IPS-NIHi11 (cell line): ENCODE measurements around the gene CLDN24.
"Not testable (repeated sequence)": the region's sequence is repeated elsewhere in the genome, so short reads cannot be mapped to it uniquely, and the experiment has no call there.

Source experiments
- DNase-seq: peaks from one replicate; pipeline ENCODE4 v3.0.0; 2012; ENCODE audit warnings: mixed read lengths, low spot score

CLDN24 gene

GRCh38 chr4:183347146-183347545, 24.9 kb upstream of the CLDN24 start:
- DNase-seq, result no peak

- DNase-seq, result no peak
These were observed 23.0 kb upstream of the CLDN24 start for GRCh38 chr4:183345261-183345660.

DNA sequence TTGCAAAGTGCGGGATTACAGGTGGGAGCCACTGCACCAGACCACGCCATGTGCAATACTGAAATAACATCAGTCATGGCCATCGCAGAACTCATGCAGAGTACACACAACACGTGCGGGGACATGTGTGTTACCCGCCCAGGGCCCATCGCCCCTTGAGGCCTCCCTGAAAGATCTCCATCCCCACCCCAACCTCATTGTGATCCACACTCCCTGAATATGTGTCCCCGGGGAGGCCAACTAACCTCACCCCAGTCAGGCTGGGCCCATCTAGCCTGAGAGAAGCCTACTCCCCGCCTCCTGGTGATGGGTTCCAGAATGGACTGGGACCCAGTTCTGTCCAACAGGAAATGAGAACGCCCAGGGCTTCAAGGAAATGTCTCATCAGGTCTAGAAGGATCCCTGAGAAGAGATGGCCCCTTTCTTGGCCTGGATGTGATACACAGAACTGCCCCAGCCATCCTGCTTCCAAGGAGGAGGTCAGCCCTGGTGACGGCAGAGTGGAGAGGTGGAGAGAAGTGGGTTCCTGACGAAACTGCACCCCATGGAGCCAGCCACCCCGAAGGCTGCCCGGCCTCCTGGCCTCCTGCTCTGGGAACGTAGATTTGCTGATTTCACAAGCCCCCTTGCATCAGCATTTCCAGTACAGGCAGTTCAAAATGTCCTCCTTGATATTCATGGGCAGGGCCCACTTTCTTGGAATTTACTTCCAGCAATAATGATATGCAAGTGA, 22.5 kb upstream of the CLDN24 start:
- DNase-seq, result no peak

- DNase-seq, result no peak
These were observed 21.5 kb upstream of the CLDN24 start for GRCh38 chr4:183343730-183344129.

- no peak for DNase-seq
These were observed 20.6 kb upstream of the CLDN24 start for GRCh38 chr4:183342541-183343533.

- DNase-seq, result no peak
These were observed 15.6 kb upstream of the CLDN24 start for GRCh38 chr4:183337833-183338232.

DNA sequence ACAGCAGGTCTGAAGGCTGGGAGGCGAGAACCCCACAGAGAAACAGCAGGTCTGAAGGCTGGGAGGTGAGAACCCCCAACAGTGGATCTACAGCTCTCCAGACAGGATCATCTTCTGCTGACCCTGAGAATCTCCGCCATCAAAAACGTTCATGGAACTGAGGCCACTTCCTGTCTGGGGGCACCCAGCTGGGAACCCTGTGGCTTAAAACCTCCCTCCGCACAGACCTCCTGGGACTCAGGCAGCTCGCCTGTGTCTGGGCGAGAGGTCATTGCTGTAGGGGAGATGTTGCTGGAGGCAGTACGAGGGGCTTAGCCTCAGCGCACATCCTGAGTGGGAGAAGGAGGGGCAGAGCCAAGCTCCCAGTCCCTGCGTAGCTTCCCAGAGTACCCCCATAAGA, 15.1 kb upstream of the CLDN24 start:
- no peak for DNase-seq

DNA sequence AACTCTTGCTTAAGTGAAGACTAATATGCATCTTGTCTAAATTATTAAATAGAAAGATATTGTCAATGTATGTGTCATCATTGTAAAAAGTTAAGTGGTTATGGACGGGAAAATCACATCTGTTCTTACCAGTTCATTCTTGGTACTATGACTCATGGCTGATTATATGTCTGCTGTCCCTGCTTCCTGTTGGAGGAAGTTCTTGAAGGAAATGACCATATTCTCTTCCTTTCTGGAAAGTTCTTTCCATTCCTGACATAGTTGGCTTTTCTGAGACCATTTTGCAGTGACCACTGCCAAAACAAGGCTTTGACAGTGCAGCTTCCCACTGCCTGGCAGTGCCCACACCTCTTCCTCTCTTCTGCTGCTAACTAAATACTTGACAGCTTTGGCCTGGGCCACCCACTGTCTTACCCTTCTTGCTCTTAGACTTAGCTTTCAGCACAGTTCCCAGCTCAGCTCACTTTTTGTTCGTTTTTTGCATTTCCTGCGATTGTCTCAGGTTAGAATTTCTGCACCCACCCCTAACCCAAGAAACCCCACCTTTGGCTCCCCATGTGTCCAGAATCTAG, 13.2 kb upstream of the CLDN24 start:
- no peak for DNase-seq

- DNase-seq, result no peak
These were observed 11.8 kb upstream of the CLDN24 start for GRCh38 chr4:183333983-183334382.

DNA sequence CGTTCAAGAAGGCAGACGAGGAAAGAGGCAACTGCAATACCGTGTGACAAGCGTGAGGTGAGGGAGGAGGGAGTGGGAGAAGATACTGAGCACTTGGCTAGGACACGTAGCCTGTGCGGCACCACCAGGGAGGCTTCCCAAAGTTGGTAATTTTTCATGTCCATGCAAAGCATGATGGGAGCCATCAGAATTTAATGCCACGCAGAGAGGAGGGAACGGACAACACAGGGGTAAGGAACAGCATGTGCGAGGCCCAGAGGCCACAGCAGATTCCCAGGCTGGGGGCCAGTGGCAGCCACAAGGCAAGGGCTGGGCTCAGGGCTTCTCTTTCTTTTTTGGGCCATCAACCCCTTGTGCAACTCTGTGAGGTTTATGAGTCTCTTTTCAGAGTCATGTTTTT, 11.0 kb upstream of the CLDN24 start:
- no peak for DNase-seq

DNA sequence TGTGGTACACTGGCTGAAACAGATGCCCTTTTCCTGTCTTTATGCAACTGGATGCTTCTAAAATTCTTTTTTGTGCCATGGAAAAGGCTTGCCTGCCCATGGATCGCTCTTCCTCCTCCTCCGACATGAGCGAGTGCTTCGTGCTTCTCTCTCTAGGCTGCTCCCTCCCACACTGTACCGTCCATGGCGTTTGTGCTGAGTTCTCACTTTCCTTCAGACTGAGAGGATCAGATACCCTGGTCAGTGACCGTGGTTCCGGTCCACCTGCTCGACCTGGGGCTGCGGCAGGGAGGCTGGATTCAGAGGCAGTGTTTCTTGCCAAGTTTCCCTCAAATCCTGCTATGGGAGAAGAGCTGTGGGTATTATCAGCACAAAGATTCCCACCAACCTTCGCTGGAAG, 10.2 kb upstream of the CLDN24 start:
- DNase-seq, result no peak

DNA sequence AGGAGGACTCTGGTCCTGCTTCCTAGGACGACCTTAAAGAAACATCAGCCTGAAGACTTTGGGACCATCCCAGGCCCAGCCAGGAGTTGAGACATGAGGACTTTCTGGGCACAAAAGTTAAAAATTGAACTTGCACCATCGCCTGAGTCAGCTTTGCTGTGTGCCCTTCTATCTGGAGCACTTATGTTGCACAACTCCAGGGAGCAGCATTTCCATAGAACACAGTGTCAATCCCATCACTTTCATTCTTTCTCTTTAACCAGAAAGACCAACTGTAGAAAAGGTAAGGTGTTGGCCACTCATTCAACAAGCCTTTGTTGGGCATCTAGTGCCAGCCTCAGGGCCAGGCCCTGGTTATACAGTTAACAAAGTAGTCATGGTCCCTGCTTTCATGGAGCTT, 8.6 kb upstream of the CLDN24 start:
- no peak for DNase-seq

- no peak for DNase-seq
These were observed 7.9 kb upstream of the CLDN24 start for GRCh38 chr4:183329954-183330742.

- no peak for DNase-seq
These were observed 7.0 kb upstream of the CLDN24 start for GRCh38 chr4:183329244-183329643.

GRCh38 chr4:183328832-183329231, 6.6 kb upstream of the CLDN24 start:
- DNase-seq, result no peak

- no peak for DNase-seq
These were observed 5.6 kb upstream of the CLDN24 start for GRCh38 chr4:183327827-183328226.

DNA sequence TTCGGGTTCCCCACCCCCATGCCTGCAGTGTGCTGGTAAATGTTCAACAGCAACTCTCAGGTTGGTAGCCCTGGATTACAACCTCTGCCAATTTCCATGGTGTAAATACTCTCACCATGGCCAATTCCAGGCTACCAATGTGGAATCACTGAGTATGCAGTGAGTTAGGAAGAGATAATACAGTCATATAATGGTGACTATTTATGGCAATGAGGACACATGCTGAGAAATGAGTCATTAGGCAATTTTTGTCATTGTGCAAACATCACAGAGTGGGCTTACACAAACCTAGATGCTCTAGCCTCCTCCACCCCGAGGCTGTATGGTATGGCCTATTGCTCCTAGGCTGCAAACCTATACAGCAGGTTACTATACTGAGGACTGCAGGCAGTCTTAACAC, 4.6 kb upstream of the CLDN24 start:
- DNase-seq, result no peak

- DNase-seq, result not testable (repeated sequence)
These were observed 4.2 kb upstream of the CLDN24 start for GRCh38 chr4:183326387-183326786.

GRCh38 chr4:183324619-183325018, 2.4 kb upstream of the CLDN24 start:
- DNase-seq, result no peak

GRCh38 chr4:183324056-183324455, 1.8 kb upstream of the CLDN24 start:
- DNase-seq, result not testable (repeated sequence)

GRCh38 chr4:183323295-183323694, 1.1 kb upstream of the CLDN24 start:
- no peak for DNase-seq

DNA sequence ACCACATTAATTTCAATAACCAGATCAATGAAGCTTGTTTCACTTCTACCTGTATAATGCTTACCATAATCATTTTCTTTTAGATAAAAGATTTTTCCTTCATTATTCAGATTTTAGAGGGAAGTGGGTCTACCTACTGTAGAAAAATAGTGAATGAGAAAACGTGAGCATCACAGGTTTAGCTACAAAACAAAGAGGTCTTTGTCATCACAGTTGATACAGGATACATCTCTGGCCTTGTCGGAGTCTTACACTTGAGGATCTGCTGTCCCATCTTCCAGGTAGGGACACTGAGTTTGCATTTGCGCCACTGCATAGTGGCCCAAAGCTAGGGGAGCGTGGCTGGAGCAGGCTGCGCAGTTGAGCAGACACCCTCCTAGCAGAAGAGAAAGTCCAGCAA, 710 bp downstream of the CLDN24 start:
- DNase-seq, result no peak
